Tibial nerve (tissue), 4 donors: Measurements from ENCODE around the gene GNL3L. TPM values are rescaled to one million over a fixed set of nuclear protein-coding genes. Genes with fewer than 3 reads are reported as not detected.

Experiments used
- DNase-seq, 2 donors: peaks; one replicate each; pipeline ENCODE4 v3.0.0-alpha.2; 2019; ENCODE audit warnings: low spot score in 2 of 2
- H3K27ac ChIP-seq, 4 donors: fragments of 200-600 bp; sonication (generic) in 3 of 4; one replicate each; pipeline ENCODE4 v1.5.1; 2017 to 2019; ENCODE audit warnings: mild to moderate bottlenecking in 1 of 4
- H3K27me3 ChIP-seq, 2 donors: fragments of 200-600 bp; sonication (generic) in 1 of 2; one replicate each; pipeline versions ENCODE4 v1.5.1 to v1.6.0; 2017 to 2019
- H3K36me3 ChIP-seq, 3 donors: fragments of 200-600 bp; sonication (generic); one replicate each; pipeline ENCODE4 v1.5.1; 2018 to 2019
- H3K4me1 ChIP-seq, 4 donors: fragments of 200-600 bp; sonication (generic) in 3 of 4; one replicate each; pipeline ENCODE4 v1.5.1; 2017 to 2019
- H3K4me3 ChIP-seq, 4 donors: fragments of 200-600 bp; sonication (generic) in 3 of 4; one replicate each; pipeline ENCODE4 v1.5.1; 2017 to 2019; ENCODE audit warnings: mild to moderate bottlenecking in 1 of 4, moderate library complexity in 1 of 4
- H3K9me3 ChIP-seq, 4 donors: fragments of 200-600 bp; sonication (generic) in 3 of 4; one replicate each; pipeline ENCODE4 v1.5.1; 2017 to 2019
- CTCF ChIP-seq, 5 experiments: fragments of 200-600 bp in 3 of 5; fragments of 450-650 bp in 2 of 5; sonication (generic) in 3 of 5; IDR thresholded peaks; one replicate each; pipeline ENCODE4 v1.5.1; 2016 to 2019; ENCODE audit warnings: antibody characterized with exemption in 5 of 5, mild to moderate bottlenecking in 3 of 5, moderate library complexity in 2 of 5
- WGBS, 2 donors: methylation state at CpG; one replicate each; pipeline ENCODE4 v1.1.5; 2018; 5-methylcytosine and 5-hydroxymethylcytosine counted together
- total RNA-seq, 4 donors: library from RNA; depleted of rRNA; stranded (reverse); fragments of >200 nt; gene quantifications; one replicate each; pipeline ENCODE4 v1.1.0, GENCODE V29; 2016

Gene GNL3L
- total RNA-seq, 4 donors from 2014 or later, result 23.2 to 45.9 (median 27.1) TPM

GRCh38 chrX:54602563-54602962, 72.5 kb downstream of the GNL3L start:
- no peak overlapping the region for H3K4me3 ChIP-seq
- no peaks in the 10 kb centered on the region for H3K4me1 ChIP-seq
- no peak for TF ChIP-seq CTCF (IDR thresholded peaks at IDR 0.05)
- WGBS, 2 donors, result 67% methylated on average over 1 of the region's 1 CpG; no CpG with 5 or more reads in 1 of the 2 donors
- no peak overlapping the region for H3K27ac ChIP-seq
- no peak for DNase-seq
- no peaks in the 10 kb centered on the region for H3K9me3 ChIP-seq
- H3K36me3 ChIP-seq, result no peaks in the 10 kb centered on the region
- no peaks in the 10 kb centered on the region for H3K27me3 ChIP-seq

Other genes starting within 250 kb of the GNL3L start
- 1 to 10 TPM; 1.8 to 2.2 (median 2.0) TPM for gene WNK3, start 172.2 kb upstream of the GNL3L start, total RNA-seq
- gene TSR2, start 89.8 kb upstream of the GNL3L start, total RNA-seq, result 10 to 100 TPM; 24.0 to 40.8 (median 27.2) TPM
- 1 to 10 TPM; 4.2 to 9.3 (median 5.4) TPM for gene FGD1, start 34.0 kb upstream of the GNL3L start, total RNA-seq